SK-N-SH (cell line): ENCODE results near the gene SDF2L1. TPM values are rescaled to one million over a fixed set of nuclear protein-coding genes. Genes with fewer than 3 reads are reported as not detected.

Source experiments
- CTCF ChIA-PET: fragments of 300-600, 350-600 bp; formaldehyde crosslinking; extraction: SDS; loops from one replicate; lab custom pipeline; 2021; lab: Yijun Ruan, JAX
- POLR2A ChIA-PET: fragments of 350-600 bp; sonication (Branson Sonifier 250); formaldehyde crosslinking; extraction: SDS; loops from one replicate; lab custom pipeline; 2020; ENCODE audit warnings: antibody characterized with exemption, inconsistent platforms; lab: Yijun Ruan, JAX
- DNase-seq: peaks from one replicate; pipeline ENCODE4 v3.0.0; 2012
- H2AFZ ChIP-seq: fragments of 200-600 bp; sonication (generic); 2 replicates; pipeline ENCODE4 v1.8.1; 2016; ENCODE audit warnings: antibody characterized with exemption, mild to moderate bottlenecking, low read depth
- H3F3A ChIP-seq: fragments of 200-600 bp; sonication (generic); replicated peaks from 2 replicates; pipeline ENCODE3; 2016; ENCODE audit warnings: antibody characterized with exemption, mild to moderate bottlenecking; ENCODE audit not compliant: insufficient read depth
- H3K27ac ChIP-seq, 2 experiments: fragments of 200-500 bp in 1 of 2; fragments of 200-600 bp in 1 of 2; sonication (Bioruptor generic) in 1 of 2; sonication (generic), shearing (Covaris generic) in 1 of 2; 2 replicates each; pipeline versions ENCODE4 v1.5.1 to v1.6.1; 2014 to 2016; ENCODE audit warnings: low read depth in 2 of 2, inconsistent platforms in 1 of 2, low read length in 1 of 2, mild to moderate bottlenecking in 1 of 2, mixed read lengths in 1 of 2
- H3K27me3 ChIP-seq: fragments of 200-600 bp; sonication (generic), shearing (Covaris generic); 2 replicates; pipeline ENCODE4 v1.6.1; 2016; ENCODE audit warnings: mixed run types; ENCODE audit not compliant: insufficient read depth
- H3K36me3 ChIP-seq, 2 experiments: fragments of 200-500 bp in 1 of 2; fragments of 200-600 bp in 1 of 2; sonication (Bioruptor generic) in 1 of 2; sonication (generic) in 1 of 2; replicated peaks in 1 of 2; 2 replicates each; pipeline versions ENCODE3 to v1.5.1; 2014 to 2016; ENCODE audit warnings: low read length in 1 of 2, mild to moderate bottlenecking in 1 of 2; ENCODE audit not compliant: insufficient read depth in 2 of 2, control insufficient read depth in 1 of 2
- H3K4me1 ChIP-seq, 2 experiments: fragments of 200-500 bp in 1 of 2; fragments of 200-600 bp in 1 of 2; sonication (Bioruptor generic) in 1 of 2; sonication (generic), shearing (Covaris generic) in 1 of 2; 2 replicates each; pipeline versions ENCODE4 v1.5.1 to v1.6.1; 2014 to 2016; ENCODE audit warnings: low read depth in 1 of 2, low read length in 1 of 2, mixed run types in 1 of 2; ENCODE audit not compliant: insufficient read depth in 2 of 2, control insufficient read depth in 1 of 2
- H3K4me2 ChIP-seq: fragments of 200-600 bp; sonication (generic), shearing (Covaris generic); 2 replicates; pipeline ENCODE4 v1.6.1; 2017; ENCODE audit warnings: mixed run types
- H3K4me3 ChIP-seq, 2 experiments: fragments of 200-500 bp in 1 of 2; fragments of 200-600 bp in 1 of 2; sonication (Bioruptor generic) in 1 of 2; sonication (generic), shearing (Covaris generic) in 1 of 2; 2 replicates each; pipeline versions ENCODE4 v1.5.1 to v1.8.1; 2014 to 2016; ENCODE audit warnings: low read depth in 2 of 2, inconsistent platforms in 1 of 2, low read length in 1 of 2, mild to moderate bottlenecking in 1 of 2, mixed read lengths in 1 of 2, moderate library complexity in 1 of 2
- H3K79me2 ChIP-seq: fragments of 200-600 bp; sonication (generic); 2 replicates; pipeline ENCODE4 v1.8.1; 2017; ENCODE audit warnings: mild to moderate bottlenecking; ENCODE audit not compliant: insufficient read depth
- H3K9ac ChIP-seq: fragments of 200-600 bp; sonication (generic); 2 replicates; pipeline ENCODE4 v1.6.1; 2017; ENCODE audit warnings: mixed run types
- H3K9me2 ChIP-seq: fragments of 200-600 bp; sonication (generic); 2 replicates; pipeline ENCODE4 v1.6.1; 2017; ENCODE audit warnings: mixed run types
- H3K9me3 ChIP-seq: fragments of 200-600 bp; sonication (generic); 2 replicates; pipeline ENCODE4 v1.6.1; 2017; ENCODE audit warnings: mixed run types, mild to moderate bottlenecking, moderate library complexity
- H4K20me1 ChIP-seq: fragments of 200-600 bp; sonication (generic); 2 replicates; pipeline ENCODE4 v1.6.1; 2017; ENCODE audit warnings: mild to moderate bottlenecking, mixed run types; ENCODE audit not compliant: insufficient read depth
- CHD2 ChIP-seq: fragments of 150-350 bp; IDR thresholded peaks from 2 replicates; pipeline ENCODE4 v1.6.1; 2018; ENCODE audit warnings: low read length; ENCODE audit not compliant: partially characterized antibody
- ELF1 ChIP-seq: IDR thresholded peaks from 2 replicates; pipeline ENCODE4 v1.4.0; 2012
- EZH2phosphoT487 ChIP-seq: fragments of 200-600 bp; sonication (generic); IDR thresholded peaks from 2 replicates; pipeline ENCODE4 v1.6.1; 2017; ENCODE audit warnings: low read depth, mixed run types, mild to moderate bottlenecking, antibody characterized with exemption, moderate library complexity, borderline replicate concordance
- FOSL2 ChIP-seq: IDR thresholded peaks from 2 replicates; pipeline ENCODE4 v1.4.0; 2012; ENCODE audit warnings: low read depth, mild to moderate bottlenecking, moderate library complexity, borderline replicate concordance
- FOXJ3 ChIP-seq: sonication (generic); formaldehyde crosslinking; IDR thresholded peaks from 2 replicates; pipeline ENCODE4 v1.5.1; 2020; ENCODE audit warnings: mild to moderate bottlenecking, missing genetic modification reagents
- GABPA ChIP-seq: IDR thresholded peaks from 2 replicates; pipeline ENCODE4 v1.4.0; 2012; ENCODE audit warnings: low read depth, mild to moderate bottlenecking
- GATA2 ChIP-seq: sonication (generic); formaldehyde crosslinking; IDR thresholded peaks from 2 replicates; pipeline ENCODE4 v1.5.0; 2020; ENCODE audit warnings: mild to moderate bottlenecking, missing genetic modification reagents
- JUND ChIP-seq: IDR thresholded peaks from 2 replicates; pipeline ENCODE4 v1.4.0; 2012
- NRF1 ChIP-seq: IDR thresholded peaks from 2 replicates; pipeline ENCODE4 v1.6.1; 2012; ENCODE audit warnings: low read depth, mild to moderate bottlenecking, low read length
- RAD21 ChIP-seq: IDR thresholded peaks from 2 replicates; pipeline ENCODE4 v1.6.1; 2012; ENCODE audit warnings: mild to moderate bottlenecking, low read length
- RCOR1 ChIP-seq: fragments of 150-350 bp; IDR thresholded peaks from 2 replicates; pipeline ENCODE4 v1.6.1; 2017; ENCODE audit warnings: antibody characterized with exemption, low read length
- RFX5 ChIP-seq: IDR thresholded peaks from 2 replicates; pipeline ENCODE4 v1.6.1; 2012; ENCODE audit warnings: mild to moderate bottlenecking, improper control_type of control experiment, low read length
- RXRA ChIP-seq: IDR thresholded peaks from 2 replicates; pipeline ENCODE4 v1.4.0; 2012; ENCODE audit warnings: low read depth, mild to moderate bottlenecking, borderline replicate concordance
- SMC3 ChIP-seq: IDR thresholded peaks from 2 replicates; pipeline ENCODE4 v1.6.1; 2012; ENCODE audit warnings: low read depth, low read length, improper control_type of control experiment
- TCF12 ChIP-seq: IDR thresholded peaks from 2 replicates; pipeline ENCODE4 v1.4.0; 2012
- WGBS: methylation state at CpG from one replicate; pipeline ENCODE4 v1.1.6; 2017; ENCODE audit warnings: low lambda C conversion rate; 5-methylcytosine and 5-hydroxymethylcytosine counted together
- polyA plus RNA-seq, 3 experiments: library from polyadenylated mRNA; depleted of rRNA; stranded (reverse); fragments of >200 nt; gene quantifications; 2 replicates each; pipeline ENCODE4 v1.2.3, GENCODE V29; 2012
- TF ChIP-seq, protein P1 (sequence below): fragments of 150-350 bp; IDR thresholded peaks from 2 replicates; pipeline ENCODE4 v1.6.1; 2016; ENCODE audit warnings: mild to moderate bottlenecking, low read depth, low read length
- TF ChIP-seq, protein P2 (sequence below): IDR thresholded peaks from 2 replicates; pipeline ENCODE4 v1.4.0; 2012; ENCODE audit warnings: low read depth, borderline replicate concordance
- TF ChIP-seq, protein P3 (sequence below): fragments of 200-600 bp; sonication (generic); IDR thresholded peaks from 2 replicates; pipeline ENCODE4 v1.6.1; 2017; ENCODE audit warnings: antibody characterized with exemption, mild to moderate bottlenecking, moderate library complexity
- TF ChIP-seq, protein P4 (sequence below): IDR thresholded peaks from 2 replicates; pipeline ENCODE4; 2012
- TF ChIP-seq, protein P5 (sequence below): IDR thresholded peaks from 2 replicates; pipeline ENCODE4 v1.4.0; 2012; ENCODE audit warnings: low read depth

SDF2L1 gene
- polyA plus RNA-seq, 1 of the 3 experiments (the other 2 are of a cell fraction), result 60.9 TPM

DNA sequence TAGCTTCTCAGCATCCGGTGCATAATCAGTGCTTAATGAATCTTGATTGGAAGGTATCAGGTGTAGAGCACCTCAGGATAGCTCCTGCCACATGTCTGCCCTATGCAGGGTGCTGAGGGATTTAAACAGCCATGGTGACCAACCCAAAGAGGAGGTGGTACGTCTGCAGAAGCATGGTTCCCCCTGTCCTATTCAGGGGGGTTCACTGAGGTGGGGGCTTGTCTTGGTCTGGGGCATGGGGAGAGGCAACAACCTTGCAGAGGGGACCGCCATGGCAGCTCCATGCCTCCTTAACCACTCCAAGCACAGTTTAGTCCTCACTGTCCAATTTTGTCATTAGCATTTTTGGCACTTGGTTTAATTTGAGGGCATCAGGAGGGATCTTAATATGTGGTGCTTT, 49.7 kb upstream of the SDF2L1 start (continued):
- no peak for TF ChIP-seq RFX5
- no peak for TF ChIP-seq JUND
- TF ChIP-seq RXRA, result no peak
- TF ChIP-seq, all 33 proteins: peak for 0

DNA sequence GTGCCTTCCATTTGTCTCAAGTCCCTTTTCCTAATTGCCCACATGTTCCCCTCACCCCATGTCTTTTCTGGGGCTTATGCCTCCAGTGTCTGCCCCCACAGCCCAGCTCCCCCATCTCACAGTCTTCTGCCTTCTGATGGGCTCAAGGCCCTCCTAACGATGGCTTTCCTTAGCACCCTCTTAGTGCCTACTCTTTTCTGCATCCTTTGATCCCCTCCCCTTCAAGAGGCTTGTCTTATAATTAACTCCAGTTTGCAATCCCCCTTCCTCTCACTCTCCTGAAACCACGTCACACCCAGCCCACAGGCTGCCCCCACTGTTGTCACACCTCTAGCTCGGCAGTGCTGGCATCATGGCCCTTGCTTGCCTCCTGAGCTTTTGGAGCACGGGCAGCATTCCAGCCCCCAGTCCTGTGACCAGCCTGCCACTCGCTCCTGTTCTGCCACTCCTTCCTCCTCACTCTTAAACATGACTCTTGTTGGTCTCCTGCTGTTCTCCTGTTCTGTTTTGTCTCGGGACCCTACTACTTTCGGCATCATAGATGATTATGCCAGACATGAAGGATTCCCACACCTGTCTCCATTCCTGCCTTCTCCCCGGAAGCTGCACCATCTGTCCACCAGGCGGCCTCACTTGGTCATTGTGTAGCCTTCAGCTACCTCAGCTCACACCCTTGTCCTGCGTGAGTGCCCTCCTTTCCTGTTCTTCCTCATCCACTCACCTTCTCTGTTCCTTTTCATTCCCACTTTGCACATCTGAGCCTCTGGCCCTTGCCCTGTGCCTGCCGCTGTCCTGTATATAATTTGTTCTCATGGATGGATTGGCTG, 48.5 kb upstream of the SDF2L1 start:
- Histone ChIP-seq H3K4me3 (no peak overlapping the region), H4K20me1 (peaks cover 97% of the 10 kb centered on the region), H3K9me3 (no peaks in the 10 kb centered on the region)
- TF ChIP-seq CHD2, result no peak
- TF ChIP-seq, protein P1, sequence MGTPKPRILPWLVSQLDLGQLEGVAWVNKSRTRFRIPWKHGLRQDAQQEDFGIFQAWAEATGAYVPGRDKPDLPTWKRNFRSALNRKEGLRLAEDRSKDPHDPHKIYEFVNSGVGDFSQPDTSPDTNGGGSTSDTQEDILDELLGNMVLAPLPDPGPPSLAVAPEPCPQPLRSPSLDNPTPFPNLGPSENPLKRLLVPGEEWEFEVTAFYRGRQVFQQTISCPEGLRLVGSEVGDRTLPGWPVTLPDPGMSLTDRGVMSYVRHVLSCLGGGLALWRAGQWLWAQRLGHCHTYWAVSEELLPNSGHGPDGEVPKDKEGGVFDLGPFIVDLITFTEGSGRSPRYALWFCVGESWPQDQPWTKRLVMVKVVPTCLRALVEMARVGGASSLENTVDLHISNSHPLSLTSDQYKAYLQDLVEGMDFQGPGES, result no peak
- no peak for TF ChIP-seq FOXJ3 (CRISPR knock-in tag)
- no peak for TF ChIP-seq TCF12
- TF ChIP-seq SMC3, result no peak
- TF ChIP-seq FOSL2, result no peak
- TF ChIP-seq, protein P2, sequence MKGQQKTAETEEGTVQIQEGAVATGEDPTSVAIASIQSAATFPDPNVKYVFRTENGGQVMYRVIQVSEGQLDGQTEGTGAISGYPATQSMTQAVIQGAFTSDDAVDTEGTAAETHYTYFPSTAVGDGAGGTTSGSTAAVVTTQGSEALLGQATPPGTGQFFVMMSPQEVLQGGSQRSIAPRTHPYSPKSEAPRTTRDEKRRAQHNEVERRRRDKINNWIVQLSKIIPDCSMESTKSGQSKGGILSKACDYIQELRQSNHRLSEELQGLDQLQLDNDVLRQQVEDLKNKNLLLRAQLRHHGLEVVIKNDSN, result no peak
- TF ChIP-seq, protein P3, sequence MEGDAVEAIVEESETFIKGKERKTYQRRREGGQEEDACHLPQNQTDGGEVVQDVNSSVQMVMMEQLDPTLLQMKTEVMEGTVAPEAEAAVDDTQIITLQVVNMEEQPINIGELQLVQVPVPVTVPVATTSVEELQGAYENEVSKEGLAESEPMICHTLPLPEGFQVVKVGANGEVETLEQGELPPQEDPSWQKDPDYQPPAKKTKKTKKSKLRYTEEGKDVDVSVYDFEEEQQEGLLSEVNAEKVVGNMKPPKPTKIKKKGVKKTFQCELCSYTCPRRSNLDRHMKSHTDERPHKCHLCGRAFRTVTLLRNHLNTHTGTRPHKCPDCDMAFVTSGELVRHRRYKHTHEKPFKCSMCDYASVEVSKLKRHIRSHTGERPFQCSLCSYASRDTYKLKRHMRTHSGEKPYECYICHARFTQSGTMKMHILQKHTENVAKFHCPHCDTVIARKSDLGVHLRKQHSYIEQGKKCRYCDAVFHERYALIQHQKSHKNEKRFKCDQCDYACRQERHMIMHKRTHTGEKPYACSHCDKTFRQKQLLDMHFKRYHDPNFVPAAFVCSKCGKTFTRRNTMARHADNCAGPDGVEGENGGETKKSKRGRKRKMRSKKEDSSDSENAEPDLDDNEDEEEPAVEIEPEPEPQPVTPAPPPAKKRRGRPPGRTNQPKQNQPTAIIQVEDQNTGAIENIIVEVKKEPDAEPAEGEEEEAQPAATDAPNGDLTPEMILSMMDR, result peak; percentile 47
- TF ChIP-seq RCOR1, result no peak
- TF ChIP-seq EZH2phosphoT487, result no peak
- TF ChIP-seq GABPA, result no peak
- TF ChIP-seq, protein P4, sequence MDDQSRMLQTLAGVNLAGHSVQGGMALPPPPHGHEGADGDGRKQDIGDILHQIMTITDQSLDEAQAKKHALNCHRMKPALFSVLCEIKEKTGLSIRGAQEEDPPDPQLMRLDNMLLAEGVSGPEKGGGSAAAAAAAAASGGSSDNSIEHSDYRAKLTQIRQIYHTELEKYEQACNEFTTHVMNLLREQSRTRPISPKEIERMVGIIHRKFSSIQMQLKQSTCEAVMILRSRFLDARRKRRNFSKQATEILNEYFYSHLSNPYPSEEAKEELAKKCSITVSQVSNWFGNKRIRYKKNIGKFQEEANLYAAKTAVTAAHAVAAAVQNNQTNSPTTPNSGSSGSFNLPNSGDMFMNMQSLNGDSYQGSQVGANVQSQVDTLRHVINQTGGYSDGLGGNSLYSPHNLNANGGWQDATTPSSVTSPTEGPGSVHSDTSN, result no peak
- no peak for TF ChIP-seq ELF1
- peak; percentile 20; the same call in 1 of the 2 replicates for TF ChIP-seq RAD21
- TF ChIP-seq NRF1, result no peak
- TF ChIP-seq, protein P5, sequence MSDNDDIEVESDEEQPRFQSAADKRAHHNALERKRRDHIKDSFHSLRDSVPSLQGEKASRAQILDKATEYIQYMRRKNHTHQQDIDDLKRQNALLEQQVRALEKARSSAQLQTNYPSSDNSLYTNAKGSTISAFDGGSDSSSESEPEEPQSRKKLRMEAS, result no peak
- TF ChIP-seq GATA2 (CRISPR knock-in tag), result no peak
- TF ChIP-seq, all 33 proteins: peak for 2
- Histone ChIP-seq H3K9me2 (no peaks in the 10 kb centered on the region), H3K27me3 (no peaks in the 10 kb centered on the region), H3K27ac (no peak overlapping the region), H3F3A (no peaks in the 10 kb centered on the region), H3K4me2 (no peak overlapping the region), H3K4me1 (peaks cover 0 to 3% of the 10 kb centered on the region in 2 experiments; a peak in 1 of 4 replicates), H3K79me2 (peaks cover 100% of the 10 kb centered on the region), H3K36me3 (peaks cover 29 to 49% of the 10 kb centered on the region in 2 experiments), H3K9ac (no peak overlapping the region), H2AFZ (no peak overlapping the region)
- CTCF ChIA-PET, result interaction anchor here (0.5 to 2.0 kb wide), 6 partner anchors 11 to 675 kb away, joined by 3 to 7 read pairs (median 4); no protein-coding TSS in a partner anchor
- POLR2A ChIA-PET, result no interaction called here
- peak; percentile 32 for DNase-seq
- 87% methylated on average over 11 of the region's 11 CpGs for WGBS
